Ascending aorta (tissue), 2 donors: ENCODE data around the gene CLEC16A. TPM values are rescaled to one million over a fixed set of nuclear protein-coding genes. Genes with fewer than 3 reads are reported as not detected.

Source experiments
- DNase-seq, 2 donors: peaks; one replicate each; pipeline ENCODE4 v3.0.0-alpha.2; 2019; ENCODE audit warnings: low spot score in 2 of 2
- H3K27ac ChIP-seq, 2 donors: fragments of 200-600 bp; sonication (generic); one replicate each; pipeline ENCODE4 v1.5.1; 2016 to 2017; ENCODE audit warnings: mild to moderate bottlenecking in 1 of 2
- H3K27me3 ChIP-seq: fragments of 200-600 bp; sonication (generic); one replicate; pipeline ENCODE4 v1.5.1; 2017
- H3K36me3 ChIP-seq, 2 donors: fragments of 200-600 bp; sonication (generic); one replicate each; pipeline ENCODE4 v1.5.1; 2016
- H3K4me1 ChIP-seq, 2 donors: fragments of 200-600 bp; sonication (generic); one replicate each; pipeline ENCODE4 v1.5.1; 2016 to 2017; ENCODE audit warnings: mild to moderate bottlenecking in 1 of 2
- H3K4me3 ChIP-seq, 2 donors: fragments of 200-600 bp; sonication (generic); one replicate each; pipeline ENCODE4 v1.5.1; 2016 to 2017; ENCODE audit warnings: mild to moderate bottlenecking in 1 of 2
- H3K9me3 ChIP-seq, 2 donors: fragments of 200-600 bp; sonication (generic); one replicate each; pipeline ENCODE4 v1.5.1; 2016
- CTCF ChIP-seq, 3 experiments: fragments of 200-600 bp in 2 of 3; fragments of 450-650 bp in 1 of 3; sonication (generic) in 2 of 3; IDR thresholded peaks; one replicate each; pipeline ENCODE4 v1.5.1; 2016 to 2019; ENCODE audit warnings: antibody characterized with exemption in 3 of 3, mild to moderate bottlenecking in 1 of 3, moderate library complexity in 1 of 3
- intact Hi-C: fragments of 100-400 bp; cut with DNase I; formaldehyde crosslinking; loops from one replicate; pipeline ENCODE4 v1.15.1; 2023
- total RNA-seq: library from RNA; depleted of rRNA; stranded (reverse); fragments of >200 nt; gene quantifications from one replicate; pipeline ENCODE4 v1.1.0, GENCODE V29; 2016

Gene CLEC16A
- total RNA-seq, 1 donor from 2014 or later: 16.2 TPM

GRCh38 chr16:11097094-11097786 lies 152.9 kb downstream of the CLEC16A start:
- no peaks in the 10 kb centered on the region for H3K9me3 ChIP-seq
- H3K27me3 ChIP-seq: no peaks in the 10 kb centered on the region
- intact Hi-C loops: no loop called here
- DNase-seq: no peak
- H3K4me3 ChIP-seq: no peak overlapping the region
- no peak overlapping the region for H3K27ac ChIP-seq
- H3K36me3 ChIP-seq: peaks cover 0 to 2% of the 10 kb centered on the region in 2 donors
- no peak for TF ChIP-seq CTCF (IDR thresholded peaks at IDR 0.05)
- H3K4me1 ChIP-seq: peaks cover 3 to 13% of the 10 kb centered on the region in 2 donors

- H3K27me3 ChIP-seq: no peaks in the 10 kb centered on the region
- no peak for TF ChIP-seq CTCF (IDR thresholded peaks at IDR 0.05)
- intact Hi-C loops: no loop called here
- H3K4me1 ChIP-seq: peaks cover 3 to 13% of the 10 kb centered on the region in 2 donors
- no peaks in the 10 kb centered on the region for H3K9me3 ChIP-seq
- H3K36me3 ChIP-seq: no peaks in the 10 kb centered on the region
- H3K27ac ChIP-seq: no peak overlapping the region
- DNase-seq: no peak
- H3K4me3 ChIP-seq: no peak overlapping the region
Measured at GRCh38 chr16:11097787-11098167, 153.4 kb downstream of the CLEC16A start.

- Histone ChIP-seq H3K27me3 (no peaks in the 10 kb centered on the region), H3K27ac (no peak overlapping the region), H3K9me3 (no peaks in the 10 kb centered on the region), H3K4me3 (no peak overlapping the region), H3K4me1 (peaks cover 3 to 13% of the 10 kb centered on the region in 2 donors), H3K36me3 (no peaks in the 10 kb centered on the region)
- intact Hi-C loops: no loop called here
- TF ChIP-seq CTCF (IDR thresholded peaks at IDR 0.05): no peak
- DNase-seq: no peak
Measured at GRCh38 chr16:11098601-11099390, 154.4 kb downstream of the CLEC16A start.

GRCh38 chr16:11099672-11100205 lies 155.4 kb downstream of the CLEC16A start:
- Histone ChIP-seq H3K27me3 (no peaks in the 10 kb centered on the region), H3K4me3 (no peak overlapping the region), H3K9me3 (no peaks in the 10 kb centered on the region), H3K36me3 (no peaks in the 10 kb centered on the region), H3K27ac (peak overlapping the region; percentile 30 to 69), H3K4me1 (peaks cover 8 to 21% of the 10 kb centered on the region in 2 donors)
- TF ChIP-seq CTCF (IDR thresholded peaks at IDR 0.05): no peak
- intact Hi-C loops: loop anchor here (2.0 kb wide), 1 partner anchor 21 kb away; no protein-coding TSS in a partner anchor
- DNase-seq: no peak

- Histone ChIP-seq H3K9me3 (no peaks in the 10 kb centered on the region), H3K27me3 (no peaks in the 10 kb centered on the region), H3K4me3 (no peak overlapping the region), H3K27ac (peak overlapping the region; percentile 30 to 69), H3K36me3 (no peaks in the 10 kb centered on the region), H3K4me1 (peaks cover 9 to 27% of the 10 kb centered on the region in 2 donors)
- DNase-seq: peak; percentile 42 to 81
- intact Hi-C loops: loop anchor here (2.0 kb wide), 1 partner anchor 21 kb away; no protein-coding TSS in a partner anchor
- TF ChIP-seq CTCF (IDR thresholded peaks at IDR 0.05): peak in 2 of 3 experiments; percentile 32 to 43
Measured at GRCh38 chr16:11100239-11100750, 155.9 kb downstream of the CLEC16A start.
